ENCODE measurements around the gene SHANK1. TPM values are rescaled to one million over a fixed set of nuclear protein-coding genes. Genes with fewer than 3 reads are reported as not detected.

Gene SHANK1
- total RNA-seq, 4 donors from 2014 or later: 0.21 to 3.3 (median 0.30) TPM; not detected in 1

GRCh38 chr19:50647879-50648615, 71.6 kb downstream of the SHANK1 start:
- WGBS, 2 donors: 62 to 69% methylated on average over 10 of the region's 10 CpGs
- H3K4me3 ChIP-seq: no peak overlapping the region
- no peaks in the 10 kb centered on the region for H3K36me3 ChIP-seq
- TF ChIP-seq EP300 (IDR thresholded peaks at IDR 0.05) (no peak), POLR2A (IDR thresholded peaks at IDR 0.05) (no peak)
- TF ChIP-seq, protein P1, sequence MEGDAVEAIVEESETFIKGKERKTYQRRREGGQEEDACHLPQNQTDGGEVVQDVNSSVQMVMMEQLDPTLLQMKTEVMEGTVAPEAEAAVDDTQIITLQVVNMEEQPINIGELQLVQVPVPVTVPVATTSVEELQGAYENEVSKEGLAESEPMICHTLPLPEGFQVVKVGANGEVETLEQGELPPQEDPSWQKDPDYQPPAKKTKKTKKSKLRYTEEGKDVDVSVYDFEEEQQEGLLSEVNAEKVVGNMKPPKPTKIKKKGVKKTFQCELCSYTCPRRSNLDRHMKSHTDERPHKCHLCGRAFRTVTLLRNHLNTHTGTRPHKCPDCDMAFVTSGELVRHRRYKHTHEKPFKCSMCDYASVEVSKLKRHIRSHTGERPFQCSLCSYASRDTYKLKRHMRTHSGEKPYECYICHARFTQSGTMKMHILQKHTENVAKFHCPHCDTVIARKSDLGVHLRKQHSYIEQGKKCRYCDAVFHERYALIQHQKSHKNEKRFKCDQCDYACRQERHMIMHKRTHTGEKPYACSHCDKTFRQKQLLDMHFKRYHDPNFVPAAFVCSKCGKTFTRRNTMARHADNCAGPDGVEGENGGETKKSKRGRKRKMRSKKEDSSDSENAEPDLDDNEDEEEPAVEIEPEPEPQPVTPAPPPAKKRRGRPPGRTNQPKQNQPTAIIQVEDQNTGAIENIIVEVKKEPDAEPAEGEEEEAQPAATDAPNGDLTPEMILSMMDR (IDR thresholded peaks at IDR 0.05): no peak
- no peaks in the 10 kb centered on the region for H3K4me1 ChIP-seq
- DNase-seq (ENCODE audit: low spot score in 2 of 2): no peak
- peaks cover 0 to 2% of the 10 kb centered on the region in 2 donors for H3K27me3 ChIP-seq
- no peak overlapping the region for H3K27ac ChIP-seq
- peaks cover 0 to 4% (median 0%) of the 10 kb centered on the region in 4 donors for H3K9me3 ChIP-seq

DNA sequence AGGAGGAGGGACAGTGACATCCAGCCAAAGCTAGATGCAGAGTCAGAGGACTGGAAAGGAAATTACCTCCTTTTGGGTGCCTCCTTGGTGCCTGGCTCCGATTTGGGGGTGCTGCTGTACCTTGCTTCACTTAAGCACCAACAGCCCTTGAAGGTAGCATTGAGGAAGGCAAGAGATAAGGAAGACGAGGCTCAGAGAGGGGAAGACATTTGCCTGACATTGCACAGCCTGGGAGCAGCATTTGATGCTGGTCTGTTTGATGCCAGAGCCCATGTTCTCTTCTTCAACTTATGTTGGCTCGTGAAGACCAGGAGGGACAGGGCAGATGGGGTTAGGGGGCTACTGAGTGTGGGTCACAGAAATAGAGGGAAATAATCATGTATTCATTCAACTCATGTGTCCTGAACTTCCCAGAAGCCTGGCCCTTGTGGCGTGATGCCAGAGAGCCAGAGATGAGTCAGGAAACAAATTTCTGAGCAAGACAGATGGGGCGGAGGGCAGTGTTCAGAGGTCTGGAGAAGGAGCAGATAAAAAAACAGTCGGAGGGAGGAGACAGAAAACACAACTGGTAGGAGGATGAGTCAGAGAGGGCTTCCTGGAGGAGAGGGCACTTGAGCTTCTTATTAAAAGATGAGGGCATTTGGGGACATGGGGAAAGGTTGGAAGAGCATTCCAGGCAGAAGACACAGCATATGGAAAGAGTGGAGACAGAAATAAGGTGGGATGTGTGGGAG, 73.4 kb downstream of the SHANK1 start:
- no peak for DNase-seq (ENCODE audit: low spot score in 2 of 2)
- Histone ChIP-seq H3K27ac (no peak overlapping the region), H3K9me3 (peaks cover 0 to 8% (median 0%) of the 10 kb centered on the region in 4 donors), H3K27me3 (peaks cover 0 to 18% of the 10 kb centered on the region in 2 donors), H3K4me1 (no peaks in the 10 kb centered on the region), H3K4me3 (no peak overlapping the region), H3K36me3 (no peaks in the 10 kb centered on the region)
- TF ChIP-seq POLR2A (IDR thresholded peaks at IDR 0.05) (no peak), EP300 (IDR thresholded peaks at IDR 0.05) (no peak)
- TF ChIP-seq, protein P1 (IDR thresholded peaks at IDR 0.05): no peak
- 55 to 57% methylated on average over 6 of the region's 6 CpGs for WGBS, 2 donors

GRCh38 chr19:50645107-50645506, 74.5 kb downstream of the SHANK1 start:
- Histone ChIP-seq H3K4me3 (no peak overlapping the region), H3K9me3 (peaks cover 0 to 11% (median 0%) of the 10 kb centered on the region in 4 donors), H3K27ac (no peak overlapping the region), H3K36me3 (no peaks in the 10 kb centered on the region), H3K27me3 (peaks cover 0 to 30% of the 10 kb centered on the region in 2 donors), H3K4me1 (no peaks in the 10 kb centered on the region)
- DNase-seq (ENCODE audit: low spot score in 2 of 2): no peak
- 72 to 79% methylated on average over 6 of the region's 6 CpGs for WGBS, 2 donors
- no peak for TF ChIP-seq EP300 (IDR thresholded peaks at IDR 0.05)
- TF ChIP-seq, protein P1 (IDR thresholded peaks at IDR 0.05): no peak
- no peak for TF ChIP-seq POLR2A (IDR thresholded peaks at IDR 0.05)

- TF ChIP-seq EP300 (IDR thresholded peaks at IDR 0.05) (no peak), POLR2A (IDR thresholded peaks at IDR 0.05) (no peak)
- TF ChIP-seq, protein P1 (IDR thresholded peaks at IDR 0.05): no peak
- H3K36me3 ChIP-seq: no peaks in the 10 kb centered on the region
- DNase-seq (ENCODE audit: low spot score in 2 of 2): no peak
- no peak overlapping the region for H3K27ac ChIP-seq
- 38 to 46% methylated on average over 1 of the region's 1 CpG for WGBS, 2 donors
- peaks cover 0 to 35% of the 10 kb centered on the region in 2 donors for H3K27me3 ChIP-seq
- H3K4me3 ChIP-seq: no peak overlapping the region
- H3K9me3 ChIP-seq: peaks cover 0 to 11% (median 0%) of the 10 kb centered on the region in 4 donors
- peaks cover 0 to 2% (median 0%) of the 10 kb centered on the region in 4 donors for H3K4me1 ChIP-seq
These were observed 75.2 kb downstream of the SHANK1 start for GRCh38 chr19:50644315-50644915.
